HG03439 (cell line): ENCODE data around the gene SLC10A7.
A peak's percentile ranks its signal among the peaks of the same experiment; 100 is the strongest.

Experiments used
- ATAC-seq: cut with Tn5 transposase; IDR thresholded peaks from one replicate; pipeline ENCODE4 v1.9.1; 2021; ENCODE audit warnings: mild to moderate bottlenecking, moderate library complexity; ENCODE audit not compliant: unreplicated experiment

Gene SLC10A7, protein sequence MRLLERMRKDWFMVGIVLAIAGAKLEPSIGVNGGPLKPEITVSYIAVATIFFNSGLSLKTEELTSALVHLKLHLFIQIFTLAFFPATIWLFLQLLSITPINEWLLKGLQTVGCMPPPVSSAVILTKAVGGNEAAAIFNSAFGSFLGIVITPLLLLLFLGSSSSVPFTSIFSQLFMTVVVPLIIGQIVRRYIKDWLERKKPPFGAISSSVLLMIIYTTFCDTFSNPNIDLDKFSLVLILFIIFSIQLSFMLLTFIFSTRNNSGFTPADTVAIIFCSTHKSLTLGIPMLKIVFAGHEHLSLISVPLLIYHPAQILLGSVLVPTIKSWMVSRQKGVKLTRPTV

DNA sequence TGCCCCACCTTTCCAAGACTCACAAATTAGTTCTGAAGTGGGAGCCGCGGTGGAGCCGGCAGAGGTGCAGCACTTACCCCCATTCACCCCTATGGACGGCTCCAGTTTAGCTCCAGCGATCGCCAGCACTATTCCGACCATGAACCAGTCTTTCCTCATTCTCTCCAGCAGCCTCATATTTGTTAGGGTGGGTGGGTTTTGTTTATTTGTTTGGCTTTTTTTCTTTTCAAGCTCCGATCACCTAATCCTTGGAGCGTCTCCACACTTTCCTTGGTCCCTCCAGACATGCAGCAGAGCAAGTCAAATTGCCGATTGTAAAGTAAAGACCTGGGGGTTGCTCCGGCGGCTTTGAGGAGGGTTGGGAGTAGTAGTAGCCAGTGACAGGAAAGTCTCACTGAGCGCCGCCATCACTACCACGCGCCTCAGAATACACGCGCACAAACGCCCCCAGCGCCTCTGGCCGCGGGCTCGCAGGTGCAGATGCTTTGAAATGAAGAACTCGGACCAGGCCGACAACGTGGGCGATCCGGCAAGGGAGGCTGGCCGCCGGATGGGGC, at the start of gene SLC10A7:
TSS of gene SLC10A7 (minus strand) at position 400 of the 557 bp plus-strand sequence. CDS start at position 177, 223 bp downstream.
- ATAC-seq = peak; percentile 84

DNA sequence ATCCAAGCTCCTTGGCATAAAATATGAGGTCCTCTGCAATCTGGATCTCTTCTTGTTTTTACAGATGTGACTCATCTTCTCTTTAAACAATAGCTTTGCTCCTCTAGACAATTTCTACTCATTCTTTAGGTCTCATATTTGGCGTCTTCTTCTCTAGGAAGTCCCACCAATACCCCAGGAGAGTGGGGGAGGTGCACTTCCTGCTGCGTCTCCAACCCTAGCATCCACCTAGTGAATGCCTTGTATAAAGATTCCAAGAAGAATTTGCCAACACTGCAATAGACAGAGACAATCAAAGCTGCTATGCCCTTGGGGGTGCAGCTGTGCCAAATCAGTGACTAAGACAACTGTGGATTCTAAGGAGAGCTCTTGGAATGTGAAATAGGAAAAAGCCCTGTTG, 45.7 kb upstream of the SLC10A7 start:
- ATAC-seq = no peak

DNA sequence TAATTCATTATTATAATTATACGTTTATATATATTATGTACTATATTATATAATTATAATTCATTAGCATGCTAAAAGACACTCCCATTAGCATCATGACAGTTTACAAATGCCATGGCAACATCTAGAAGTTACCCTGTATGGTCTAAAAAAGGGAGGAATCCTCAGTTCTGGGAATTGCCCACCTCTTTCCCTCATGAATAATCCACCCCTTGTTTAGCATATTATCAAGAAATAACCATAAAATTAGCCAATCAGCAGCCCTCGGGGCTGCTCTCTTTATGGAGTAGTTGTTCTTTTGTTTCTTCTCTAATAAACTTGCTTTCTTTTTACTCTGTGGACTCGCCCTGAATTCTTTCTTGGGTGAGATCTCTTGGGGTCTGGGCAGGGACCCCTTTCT, 42.8 kb upstream of the SLC10A7 start:
- no peak for ATAC-seq

DNA sequence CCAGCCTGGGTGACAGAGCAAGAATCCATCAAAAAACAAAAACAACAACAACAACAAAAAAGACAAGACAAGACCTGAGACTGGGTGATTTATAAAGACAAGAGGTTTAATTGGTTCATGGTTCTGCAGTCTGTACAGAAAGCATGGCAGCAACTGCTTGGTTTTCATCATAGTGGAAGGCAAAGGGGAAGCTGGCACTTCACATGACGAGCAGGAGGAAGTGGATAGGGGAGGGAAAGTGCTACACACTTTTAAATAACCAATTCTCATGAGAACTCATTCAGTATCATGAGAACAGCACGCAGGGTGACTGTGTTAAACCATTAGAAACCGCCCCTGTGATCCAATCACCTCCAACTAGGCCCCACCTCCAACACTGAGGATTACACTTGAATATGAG, 28.4 kb upstream of the SLC10A7 start:
- no peak for ATAC-seq

DNA sequence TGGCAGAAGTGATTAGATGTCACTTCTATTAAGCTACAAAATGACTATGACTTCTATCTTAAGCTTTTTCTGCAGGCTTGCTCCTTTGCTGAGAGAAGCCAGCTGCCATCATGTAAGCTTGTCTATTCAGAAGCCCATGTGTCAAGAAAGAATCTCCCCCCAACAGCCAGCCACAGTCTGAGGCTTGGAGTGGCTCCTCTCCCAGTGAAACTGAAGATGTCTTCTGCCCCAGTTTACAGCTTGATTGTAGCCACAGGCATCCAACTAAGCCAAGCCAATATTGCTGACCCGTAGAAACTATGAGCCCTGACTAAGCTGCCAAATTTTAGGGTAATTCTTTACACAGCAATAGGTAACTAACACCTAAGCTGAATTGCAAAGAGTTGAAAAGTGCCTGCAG, 26.7 kb upstream of the SLC10A7 start:
- ATAC-seq = no peak

DNA sequence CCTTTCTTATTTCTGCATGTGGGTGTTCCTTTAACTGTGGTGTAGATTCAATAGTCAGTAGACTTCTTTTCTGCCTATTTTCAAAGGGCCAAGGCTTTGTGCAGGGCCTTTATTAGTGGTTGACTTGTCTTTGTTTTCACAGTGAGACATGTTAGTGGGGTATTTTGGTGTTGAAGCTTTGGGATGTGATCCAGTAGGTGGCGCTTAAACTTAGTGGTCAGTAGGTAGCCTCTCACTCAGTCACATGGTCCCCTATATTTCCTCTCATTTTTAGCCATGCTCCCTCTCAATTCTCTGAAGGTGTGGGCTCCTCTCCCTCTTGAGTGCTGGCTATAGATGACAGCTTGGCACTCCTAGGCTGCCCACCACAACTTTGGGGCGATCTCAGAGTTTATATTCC, 23.4 kb upstream of the SLC10A7 start:
- no peak for ATAC-seq

DNA sequence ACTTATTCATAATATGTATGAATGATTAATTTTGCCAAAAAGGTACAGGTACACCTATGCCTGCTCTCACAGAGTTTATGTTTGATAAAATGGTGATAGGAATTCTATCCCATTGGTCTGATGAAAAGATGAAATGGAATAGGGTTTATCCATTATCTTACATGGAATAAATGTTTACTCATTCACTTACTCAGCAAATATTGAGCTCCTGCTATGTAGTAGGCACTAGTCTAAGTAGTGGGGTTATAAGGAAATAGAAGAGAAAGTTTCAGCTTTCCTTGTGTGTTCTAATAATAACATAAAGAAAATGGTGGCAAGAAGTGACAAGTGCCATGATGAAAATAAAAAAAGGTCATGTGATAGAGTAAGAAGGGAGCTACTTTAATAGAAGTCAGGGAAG, 12.4 kb upstream of the SLC10A7 start:
- no peak for ATAC-seq

- no peak for ATAC-seq
Observed at GRCh38 chr4:146525754-146526153, 4.0 kb upstream of the SLC10A7 start.

GRCh38 chr4:146524663-146525062, 2.9 kb upstream of the SLC10A7 start:
- ATAC-seq = no peak

DNA sequence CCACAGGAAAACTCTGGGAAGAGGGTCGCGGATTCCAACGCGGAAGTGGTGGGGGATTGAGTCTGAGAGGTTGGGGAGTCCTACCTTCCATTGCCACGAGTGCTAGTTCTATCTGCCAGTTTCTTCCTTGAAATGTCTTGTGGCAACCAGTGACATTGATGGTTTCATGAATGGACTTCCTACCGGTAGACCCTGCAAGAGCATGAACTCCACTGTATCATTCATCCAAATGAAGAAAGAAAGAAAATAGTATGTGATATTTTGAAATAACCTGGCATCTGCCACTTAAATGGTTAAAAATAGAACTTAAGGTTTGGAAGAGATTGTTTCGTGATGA, 1.1 kb upstream of the SLC10A7 start:
- ATAC-seq = peak; percentile 17

DNA sequence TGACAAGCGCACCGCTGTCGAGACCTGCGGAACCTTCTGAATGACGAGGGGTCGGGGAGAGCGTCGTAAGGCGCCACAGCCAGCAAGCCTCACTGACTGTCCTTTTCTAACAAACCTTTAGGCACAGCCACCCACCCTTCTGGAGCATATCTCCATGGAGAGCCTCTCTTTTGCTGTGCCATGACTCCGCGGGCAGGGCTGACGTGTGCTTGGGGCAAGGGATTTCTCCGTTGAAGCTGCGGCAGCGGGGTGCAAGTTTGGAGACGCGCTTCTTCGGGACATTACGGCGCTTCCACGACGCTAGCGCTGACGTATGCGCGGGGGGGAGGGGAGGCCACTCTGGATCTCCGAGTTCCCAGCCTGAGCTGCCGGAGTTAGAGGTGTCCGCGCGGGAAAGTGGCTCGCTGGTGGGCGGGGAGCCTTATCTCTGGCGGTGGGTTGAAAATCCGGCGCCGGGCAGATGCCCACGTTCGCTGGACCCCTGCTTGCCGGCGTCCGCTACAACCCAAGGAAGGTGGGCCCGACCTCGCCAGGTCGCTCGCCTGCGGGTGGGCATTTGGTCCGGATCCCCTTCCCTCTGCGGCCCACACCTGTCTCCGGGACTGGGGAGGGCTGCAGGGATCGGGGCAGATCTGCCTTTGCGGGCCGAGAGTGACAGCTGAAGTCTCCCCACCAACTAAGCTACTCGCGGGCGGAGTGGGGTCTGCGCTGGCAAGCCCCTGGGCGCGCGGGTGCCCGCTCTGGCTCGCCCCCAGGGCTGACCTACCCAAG, 543 bp upstream of the SLC10A7 start:
- ATAC-seq = peak; percentile 82

DNA sequence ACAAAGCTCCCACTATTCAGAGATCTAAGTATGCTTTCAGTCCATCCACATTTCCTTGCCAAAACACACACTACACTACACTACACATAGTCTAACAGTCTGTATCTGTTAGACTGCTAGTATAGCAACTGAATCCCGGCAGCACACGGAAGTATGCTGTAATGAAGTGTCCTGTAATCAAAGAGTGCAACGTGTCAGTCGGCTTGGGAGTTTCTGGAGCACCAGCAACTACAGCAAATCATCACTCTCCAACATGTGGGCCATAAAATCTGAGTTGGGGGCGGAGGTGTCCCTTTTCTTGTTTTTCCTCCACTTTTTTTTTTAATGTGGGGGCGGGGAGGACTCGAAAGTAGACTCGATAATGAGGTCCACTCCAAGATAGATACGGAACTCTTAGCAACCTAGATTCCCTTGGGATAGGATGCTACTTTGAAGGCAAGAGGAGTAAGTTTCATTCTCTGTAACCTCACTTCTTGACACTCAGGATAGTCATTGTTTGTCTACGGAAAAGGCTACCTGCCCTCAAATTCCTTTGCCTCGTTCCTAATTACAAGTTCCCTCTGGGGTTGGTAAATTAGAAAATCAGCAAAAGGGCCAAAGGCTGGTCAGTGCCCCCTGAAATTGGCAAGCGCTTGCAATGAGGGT, 722 bp downstream of the SLC10A7 start:
- ATAC-seq = peak; percentile 40

GRCh38 chr4:146514651-146515357, 6.9 kb downstream of the SLC10A7 start:
- no peak for ATAC-seq

- no peak for ATAC-seq
Observed at GRCh38 chr4:146513548-146513947, 8.2 kb downstream of the SLC10A7 start.

GRCh38 chr4:146511381-146511780, 10.4 kb downstream of the SLC10A7 start:
- ATAC-seq = no peak

DNA sequence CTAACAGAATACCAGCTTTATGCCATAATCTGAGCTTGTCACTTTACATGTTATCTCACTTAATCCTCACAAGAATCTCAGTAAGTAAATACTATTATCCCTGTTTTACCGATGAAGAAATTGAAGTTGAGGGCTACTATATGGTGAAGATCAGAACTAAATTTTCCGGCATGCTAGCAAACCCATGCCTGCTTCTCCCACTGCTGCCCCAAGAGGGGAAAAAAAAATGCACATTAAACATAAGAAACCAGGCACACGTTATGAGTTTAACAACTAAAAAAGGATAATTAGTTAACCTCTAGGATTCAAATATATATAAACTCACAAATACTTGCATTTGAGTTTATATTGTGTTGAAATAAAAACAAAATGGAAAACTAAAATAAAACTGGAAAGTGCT, 10.8 kb downstream of the SLC10A7 start:
- ATAC-seq = no peak

- ATAC-seq = no peak
Observed at GRCh38 chr4:146508229-146508939, 13.4 kb downstream of the SLC10A7 start.

GRCh38 chr4:146507632-146508031, 14.1 kb downstream of the SLC10A7 start:
- ATAC-seq = no peak

DNA sequence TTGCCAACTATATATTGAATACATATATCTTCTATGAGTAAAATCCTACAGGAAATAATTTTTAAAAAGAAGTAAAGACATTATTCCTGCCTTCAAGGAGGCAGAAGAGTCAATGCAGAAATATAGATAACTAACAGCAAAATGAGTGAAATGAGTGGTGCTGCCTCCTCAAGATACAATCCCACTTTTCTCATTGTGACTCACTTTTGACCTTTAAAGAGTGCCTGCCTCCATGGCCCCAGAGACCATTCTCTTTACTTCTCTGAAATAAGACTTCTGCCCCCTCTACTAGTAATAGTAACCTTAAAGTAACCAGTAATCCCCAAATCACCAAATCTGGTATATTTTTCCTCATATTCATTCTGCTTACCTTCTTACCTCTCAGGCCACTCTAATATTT, 15.5 kb downstream of the SLC10A7 start:
- ATAC-seq = no peak

GRCh38 chr4:146500216-146500615, 21.5 kb downstream of the SLC10A7 start:
- ATAC-seq = no peak
